Upper lobe of right lung (tissue), 1 donor: Measurements from ENCODE around the gene MFAP2. TPM values are rescaled to one million over a fixed set of nuclear protein-coding genes. Genes with fewer than 3 reads are reported as not detected.

Experiments used
- ATAC-seq: fragments of 200-7000 bp; cut with Tn5 transposase; one replicate; pipeline ENCODE4 v1.9.1; 2020; ENCODE audit warnings: mild to moderate bottlenecking, moderate library complexity
- DNase-seq: peaks from one replicate; pipeline ENCODE4 v3.0.0-alpha.2; 2020
- H3K27ac ChIP-seq: fragments of 200-600 bp; one replicate; pipeline ENCODE4 v1.8.0; 2022
- H3K27me3 ChIP-seq: fragments of 200-600 bp; one replicate; pipeline ENCODE4 v1.8.0; 2022; ENCODE audit warnings: mild to moderate bottlenecking
- H3K36me3 ChIP-seq: fragments of 200-600 bp; one replicate; pipeline ENCODE4 v1.8.0; 2022
- H3K4me1 ChIP-seq: fragments of 200-600 bp; one replicate; pipeline ENCODE4 v1.8.0; 2022
- H3K4me3 ChIP-seq: fragments of 200-600 bp; one replicate; pipeline ENCODE4 v1.8.0; 2022; ENCODE audit warnings: mild to moderate bottlenecking
- H3K9me3 ChIP-seq: fragments of 200-600 bp; one replicate; pipeline ENCODE4 v1.8.0; 2022
- intact Hi-C: fragments of 100-400 bp; cut with DNase I; formaldehyde crosslinking; loops from one replicate; pipeline ENCODE4 v1.11.0; 2022
- total RNA-seq: library from RNA; stranded (reverse); fragmentation: NEBNext Ultra II Directional; extraction: Animal tissue kit (Norgen Biotek cat#: 25700); gene quantifications from one replicate; pipeline ENCODE4 v1.2.1, GENCODE V29; 2021
- TF ChIP-seq, protein P1 (sequence below): fragments of 200-600 bp; IDR thresholded peaks from one replicate; pipeline ENCODE4 v1.8.0; 2022; ENCODE audit warnings: antibody characterized with exemption
- donor health status: DM: no; HTN: yes; CAD: no; lungs with severe emphysema.

MFAP2 gene
- total RNA-seq, 1 donor from 2014 or later, result 14.8 TPM

- intact Hi-C loops, result no loop called here
- Histone ChIP-seq H3K27ac (no peak overlapping the region), H3K9me3 (no peaks in the 10 kb centered on the region), H3K27me3 (no peaks in the 10 kb centered on the region), H3K4me3 (no peak overlapping the region), H3K36me3 (peaks cover 43% of the 10 kb centered on the region), H3K4me1 (peaks cover 13% of the 10 kb centered on the region)
- TF ChIP-seq, protein P1, sequence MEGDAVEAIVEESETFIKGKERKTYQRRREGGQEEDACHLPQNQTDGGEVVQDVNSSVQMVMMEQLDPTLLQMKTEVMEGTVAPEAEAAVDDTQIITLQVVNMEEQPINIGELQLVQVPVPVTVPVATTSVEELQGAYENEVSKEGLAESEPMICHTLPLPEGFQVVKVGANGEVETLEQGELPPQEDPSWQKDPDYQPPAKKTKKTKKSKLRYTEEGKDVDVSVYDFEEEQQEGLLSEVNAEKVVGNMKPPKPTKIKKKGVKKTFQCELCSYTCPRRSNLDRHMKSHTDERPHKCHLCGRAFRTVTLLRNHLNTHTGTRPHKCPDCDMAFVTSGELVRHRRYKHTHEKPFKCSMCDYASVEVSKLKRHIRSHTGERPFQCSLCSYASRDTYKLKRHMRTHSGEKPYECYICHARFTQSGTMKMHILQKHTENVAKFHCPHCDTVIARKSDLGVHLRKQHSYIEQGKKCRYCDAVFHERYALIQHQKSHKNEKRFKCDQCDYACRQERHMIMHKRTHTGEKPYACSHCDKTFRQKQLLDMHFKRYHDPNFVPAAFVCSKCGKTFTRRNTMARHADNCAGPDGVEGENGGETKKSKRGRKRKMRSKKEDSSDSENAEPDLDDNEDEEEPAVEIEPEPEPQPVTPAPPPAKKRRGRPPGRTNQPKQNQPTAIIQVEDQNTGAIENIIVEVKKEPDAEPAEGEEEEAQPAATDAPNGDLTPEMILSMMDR, result no peak
- no peak for ATAC-seq
- no peak for DNase-seq
Measured at GRCh38 chr1:17005365-17005740, 24.9 kb upstream of the MFAP2 start.

DNA sequence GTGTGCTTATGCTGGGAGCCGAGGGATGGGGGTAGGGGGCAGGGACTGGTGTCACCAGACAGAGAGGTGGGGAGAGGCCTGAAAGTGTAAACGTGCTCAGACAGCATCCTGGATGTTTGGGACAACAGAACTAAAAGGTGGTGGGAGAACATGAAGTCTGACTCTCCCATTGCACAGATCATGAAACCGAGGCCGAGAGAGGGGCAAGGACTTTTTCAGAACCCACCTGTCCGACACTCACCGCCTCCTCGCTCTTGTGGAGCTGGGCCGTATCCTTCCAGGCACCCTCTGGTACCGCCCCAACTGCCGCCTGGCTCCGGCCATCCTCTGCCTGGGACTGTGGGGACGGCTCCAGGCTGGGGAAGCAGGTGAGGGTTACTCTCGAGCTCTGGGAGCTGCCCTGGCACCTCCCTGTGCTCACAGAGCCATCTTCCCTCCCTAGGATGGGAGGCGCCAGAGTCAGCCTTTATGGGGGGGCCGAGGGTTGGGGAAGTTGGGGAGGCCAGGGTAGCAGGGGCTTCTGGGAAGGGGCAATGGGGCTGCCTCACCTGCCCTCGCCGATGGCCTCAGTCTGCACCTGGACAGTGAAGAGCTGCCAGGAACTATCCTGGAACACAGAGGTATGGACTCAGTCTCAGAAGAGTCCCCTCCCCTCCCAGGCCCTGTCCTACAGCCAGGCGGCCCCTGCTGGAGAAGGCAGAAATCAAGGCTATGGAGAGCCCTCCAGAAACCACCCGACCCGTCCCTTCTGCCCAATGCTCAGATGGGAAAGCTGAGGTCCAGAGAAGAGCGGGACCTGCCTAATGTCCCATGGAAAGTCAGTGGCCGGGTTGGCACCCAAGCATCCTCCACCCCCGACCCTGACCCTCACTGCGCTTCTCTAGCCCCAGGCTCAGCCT is 24.3 kb upstream of the MFAP2 start:
- no peak overlapping the region for H3K4me3 ChIP-seq
- DNase-seq (no peak), ATAC-seq (no peak)
- intact Hi-C loops, result no loop called here
- H3K27me3 ChIP-seq, result no peaks in the 10 kb centered on the region
- no peaks in the 10 kb centered on the region for H3K9me3 ChIP-seq
- no peak overlapping the region for H3K27ac ChIP-seq
- H3K4me1 ChIP-seq, result peaks cover 6% of the 10 kb centered on the region
- peaks cover 43% of the 10 kb centered on the region for H3K36me3 ChIP-seq
- TF ChIP-seq, protein P1, result no peak

GRCh38 chr1:17002524-17002902 is 22.1 kb upstream of the MFAP2 start:
- ATAC-seq (no peak), DNase-seq (no peak)
- no peak overlapping the region for H3K27ac ChIP-seq
- H3K36me3 ChIP-seq, result peaks cover 55% of the 10 kb centered on the region
- TF ChIP-seq, protein P1, result no peak
- H3K9me3 ChIP-seq, result no peaks in the 10 kb centered on the region
- no peak overlapping the region for H3K4me3 ChIP-seq
- intact Hi-C loops, result no loop called here
- no peaks in the 10 kb centered on the region for H3K27me3 ChIP-seq
- no peaks in the 10 kb centered on the region for H3K4me1 ChIP-seq

GRCh38 chr1:17001760-17002523 is 21.5 kb upstream of the MFAP2 start:
- Histone ChIP-seq H3K4me1 (no peaks in the 10 kb centered on the region), H3K4me3 (no peak overlapping the region), H3K36me3 (peaks cover 58% of the 10 kb centered on the region), H3K27ac (no peak overlapping the region), H3K27me3 (no peaks in the 10 kb centered on the region), H3K9me3 (no peaks in the 10 kb centered on the region)
- no peak for ATAC-seq
- intact Hi-C loops, result no loop called here
- no peak for DNase-seq
- TF ChIP-seq, protein P1, result no peak

DNA sequence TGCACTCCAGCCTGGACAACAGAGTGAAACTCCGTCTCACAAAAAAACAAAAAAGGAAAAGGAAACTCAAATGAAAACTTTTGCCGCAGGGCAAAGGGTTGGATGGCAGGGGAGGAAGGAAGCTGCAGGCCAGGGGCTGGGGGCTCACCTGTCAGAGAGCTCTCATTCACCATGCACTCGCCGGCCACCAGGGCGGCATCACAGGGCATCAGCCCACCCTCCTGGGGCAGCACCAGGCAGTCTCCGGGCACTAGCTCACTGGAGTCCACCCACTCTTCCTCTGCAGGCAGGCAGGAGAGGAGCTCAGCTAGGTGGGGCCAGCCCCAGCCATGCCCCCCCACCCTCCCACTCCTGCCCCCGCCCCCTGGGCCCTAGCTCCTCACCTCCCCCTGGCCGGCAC is 19.4 kb upstream of the MFAP2 start:
- Histone ChIP-seq H3K4me1 (no peaks in the 10 kb centered on the region), H3K36me3 (peaks cover 66% of the 10 kb centered on the region), H3K27me3 (no peaks in the 10 kb centered on the region), H3K4me3 (no peak overlapping the region), H3K27ac (no peak overlapping the region), H3K9me3 (no peaks in the 10 kb centered on the region)
- intact Hi-C loops, result no loop called here
- TF ChIP-seq, protein P1, result no peak
- DNase-seq (no peak), ATAC-seq (no peak)
